Right hindlimb (tissue), 1 donor: Measurements from ENCODE around the gene EPS8.

Experiments used
- DNase-seq: peaks from one replicate; pipeline ENCODE4 v3.0.0-alpha.2; 2018

Gene EPS8

DNA sequence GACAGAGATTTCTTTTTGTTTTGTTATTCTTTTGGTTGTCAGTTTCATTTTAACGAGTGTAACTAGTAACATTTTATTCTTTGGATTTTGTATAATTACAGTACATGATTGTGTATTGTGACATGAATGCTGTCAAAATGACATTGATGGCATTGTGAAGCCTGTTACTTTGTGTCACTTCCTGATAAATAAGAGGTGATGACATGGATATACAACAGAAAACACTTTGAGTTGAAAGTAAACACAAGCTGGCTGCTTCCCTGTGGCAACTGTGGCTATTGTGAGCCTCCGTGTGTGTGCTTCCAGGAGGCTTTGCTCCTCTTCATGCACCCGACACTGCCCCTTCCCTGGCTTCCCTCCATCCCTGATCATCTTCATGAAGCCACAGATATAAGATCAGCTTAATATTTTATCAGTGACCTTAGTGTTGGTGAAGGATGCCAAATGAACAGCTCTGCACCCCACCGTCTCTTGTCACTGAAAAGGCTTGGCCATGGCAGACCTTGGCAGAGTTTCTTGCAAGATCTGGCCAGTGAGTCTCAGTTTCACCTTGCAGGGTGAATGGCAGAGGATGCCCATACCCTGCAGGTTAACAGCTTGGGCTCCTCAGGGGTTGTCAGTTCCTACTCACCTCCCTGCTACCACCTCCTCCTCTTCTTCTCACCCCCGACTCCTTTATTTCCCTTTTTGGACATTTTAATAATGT, 191.9 kb downstream of the EPS8 start:
- DNase-seq = no peak

- no peak for DNase-seq
Measured at GRCh38 chr12:15596174-15596573, 193.0 kb downstream of the EPS8 start.

DNA sequence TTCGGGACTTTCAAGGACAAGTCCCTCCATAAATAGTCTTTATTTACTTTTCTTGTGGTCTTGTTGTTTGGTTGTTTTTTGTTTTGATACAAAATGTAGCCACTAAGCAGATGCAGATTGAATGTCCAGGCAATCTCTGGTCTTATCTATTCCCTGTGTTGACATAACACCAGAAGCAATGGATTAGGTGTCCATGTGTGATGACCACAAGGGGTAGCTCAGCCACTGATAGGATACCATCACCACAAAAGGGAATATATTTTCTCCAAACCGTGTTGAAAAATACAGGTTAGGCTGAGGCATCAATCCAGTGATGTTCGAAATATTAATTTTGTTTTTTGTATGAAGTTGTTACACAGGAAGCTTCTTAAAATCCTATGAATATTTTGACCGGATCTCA, 196.3 kb downstream of the EPS8 start:
- no peak for DNase-seq

GRCh38 chr12:15591811-15592210, 197.4 kb downstream of the EPS8 start:
- no peak for DNase-seq

- peak; percentile 66 for DNase-seq
Measured at GRCh38 chr12:15590180-15590826, 198.9 kb downstream of the EPS8 start.

DNA sequence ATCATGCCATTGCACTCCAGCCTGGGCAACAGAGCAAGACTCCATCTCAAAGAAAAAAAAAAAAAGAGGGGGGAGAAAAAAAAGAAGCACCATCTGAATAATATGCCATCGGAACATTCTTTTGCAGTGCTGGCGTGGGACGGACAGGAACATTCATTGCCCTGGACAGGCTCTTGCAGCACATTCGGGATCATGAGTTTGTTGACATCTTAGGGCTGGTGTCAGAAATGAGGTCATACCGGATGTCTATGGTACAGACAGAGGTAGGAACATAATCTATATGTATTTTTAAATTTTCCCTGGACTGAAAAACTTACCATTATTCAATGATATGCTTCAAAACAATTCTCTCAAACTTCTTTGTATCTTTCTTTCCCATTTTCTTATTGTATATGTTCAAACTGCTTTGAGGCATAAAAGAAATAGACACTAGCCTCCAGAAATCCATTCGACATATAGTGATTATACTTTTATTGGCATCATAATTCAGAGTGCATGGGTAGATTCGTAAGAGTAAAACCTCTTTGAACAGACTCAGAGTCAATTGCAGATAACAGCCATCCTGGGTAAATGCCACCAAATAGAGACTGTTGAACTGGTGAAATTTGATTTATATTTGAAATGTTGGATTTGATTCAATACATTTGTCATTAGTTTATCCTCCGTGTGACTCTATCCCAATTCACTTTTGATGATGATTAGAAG, 199.7 kb downstream of the EPS8 start:
- DNase-seq = no peak

GRCh38 chr12:15584366-15585041, 204.7 kb downstream of the EPS8 start:
- DNase-seq = no peak

DNA sequence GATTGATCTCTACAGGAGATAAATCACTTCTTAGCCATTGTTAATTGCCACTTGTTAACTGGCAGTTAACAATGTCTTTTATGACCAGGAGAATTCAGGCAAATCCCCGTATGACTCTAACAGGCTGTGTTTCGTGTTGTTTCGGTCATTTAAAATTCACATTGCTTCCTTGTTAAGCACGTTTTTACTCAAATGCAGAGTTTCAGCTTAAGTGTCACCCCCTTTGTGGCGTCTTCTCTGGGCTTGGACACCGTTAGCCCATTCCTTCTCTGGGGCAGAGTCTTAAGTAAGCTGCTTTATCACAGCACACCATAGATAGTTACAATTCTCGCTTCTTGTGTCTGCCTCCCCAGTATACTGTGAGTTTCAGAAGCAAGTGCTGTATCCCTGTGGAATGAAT, 205.4 kb downstream of the EPS8 start:
- DNase-seq = no peak

DNA sequence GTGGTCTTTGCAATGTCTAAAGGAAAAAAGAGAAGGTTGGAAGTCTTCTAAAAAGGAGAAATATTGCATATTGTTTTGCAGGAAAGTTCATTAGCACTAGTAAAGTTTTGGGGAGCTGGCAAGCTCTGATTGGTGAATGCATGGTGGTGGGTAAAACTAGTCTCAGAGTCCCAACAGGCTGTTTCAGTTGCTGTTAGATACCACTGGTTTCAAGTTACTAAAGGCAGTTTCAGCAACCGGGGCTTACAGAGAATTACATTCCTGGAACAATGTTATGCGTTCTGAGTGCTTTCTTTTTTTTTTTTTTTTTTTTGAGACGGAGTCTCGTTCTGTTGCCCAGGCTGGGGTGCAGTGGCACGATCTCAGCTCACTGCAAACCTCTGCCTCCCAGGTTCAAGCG, 208.2 kb downstream of the EPS8 start:
- no peak for DNase-seq

- no peak for DNase-seq
Measured at GRCh38 chr12:15580431-15580830, 208.8 kb downstream of the EPS8 start.

- DNase-seq = no peak
Measured at GRCh38 chr12:15575671-15576541, 213.3 kb downstream of the EPS8 start.

GRCh38 chr12:15574353-15574752, 214.8 kb downstream of the EPS8 start:
- DNase-seq = no peak
